GM21825 (cell line): ENCODE measurements around the gene MAST4.

Source experiments
- ATAC-seq: cut with Tn5 transposase; IDR thresholded peaks from one replicate; pipeline ENCODE4 v1.9.1; 2021; ENCODE audit warnings: mild to moderate bottlenecking, moderate library complexity; ENCODE audit not compliant: unreplicated experiment

The MAST4 gene

GRCh38 chr5:66894480-66895240 lies 298.5 kb downstream of the MAST4 start:
- no peak for ATAC-seq

GRCh38 chr5:66896171-66896570 lies 300.0 kb downstream of the MAST4 start:
- ATAC-seq: no peak

GRCh38 chr5:66897356-66897755 lies 301.2 kb downstream of the MAST4 start:
- ATAC-seq: no peak

GRCh38 chr5:66898241-66898995 lies 302.2 kb downstream of the MAST4 start:
- no peak for ATAC-seq

- ATAC-seq: no peak
Observed at GRCh38 chr5:66903218-66903617, 307.0 kb downstream of the MAST4 start.

- ATAC-seq: no peak
Observed at GRCh38 chr5:66903709-66904108, 307.5 kb downstream of the MAST4 start.

- no peak for ATAC-seq
Observed at GRCh38 chr5:66904189-66904588, 308.0 kb downstream of the MAST4 start.

- ATAC-seq: no peak
Observed at GRCh38 chr5:66906021-66906420, 309.8 kb downstream of the MAST4 start.

- ATAC-seq: no peak
Observed at GRCh38 chr5:66908230-66908629, 312.0 kb downstream of the MAST4 start.

- no peak for ATAC-seq
Observed at GRCh38 chr5:66909364-66909763, 313.2 kb downstream of the MAST4 start.

GRCh38 chr5:66912787-66913186 lies 316.6 kb downstream of the MAST4 start:
- ATAC-seq: no peak

- no peak for ATAC-seq
Observed at GRCh38 chr5:66915531-66915930, 319.3 kb downstream of the MAST4 start.

GRCh38 chr5:66922881-66923280 lies 326.7 kb downstream of the MAST4 start:
- ATAC-seq: no peak

GRCh38 chr5:66923457-66923856 lies 327.3 kb downstream of the MAST4 start:
- ATAC-seq: no peak

GRCh38 chr5:66923922-66924321 lies 327.7 kb downstream of the MAST4 start:
- ATAC-seq: no peak

- ATAC-seq: no peak
Observed at GRCh38 chr5:66927140-66927539, 330.9 kb downstream of the MAST4 start.

GRCh38 chr5:66929281-66929680 lies 333.1 kb downstream of the MAST4 start:
- ATAC-seq: no peak

GRCh38 chr5:66929995-66930394 lies 333.8 kb downstream of the MAST4 start:
- no peak for ATAC-seq

GRCh38 chr5:66931651-66932050 lies 335.5 kb downstream of the MAST4 start:
- ATAC-seq: no peak

GRCh38 chr5:66932457-66932856 lies 336.3 kb downstream of the MAST4 start:
- ATAC-seq: no peak

- ATAC-seq: no peak
Observed at GRCh38 chr5:66933066-66933465, 336.9 kb downstream of the MAST4 start.

GRCh38 chr5:66939094-66939493 lies 342.9 kb downstream of the MAST4 start:
- no peak for ATAC-seq
